ENCODE results near the gene C16orf86. TPM values are rescaled to one million over a fixed set of nuclear protein-coding genes. Genes with fewer than 3 reads are reported as not detected.

The C16orf86 gene
- total RNA-seq, 4 donors from 2014 or later = 3.6 to 12.9 (median 5.0) TPM

DNA sequence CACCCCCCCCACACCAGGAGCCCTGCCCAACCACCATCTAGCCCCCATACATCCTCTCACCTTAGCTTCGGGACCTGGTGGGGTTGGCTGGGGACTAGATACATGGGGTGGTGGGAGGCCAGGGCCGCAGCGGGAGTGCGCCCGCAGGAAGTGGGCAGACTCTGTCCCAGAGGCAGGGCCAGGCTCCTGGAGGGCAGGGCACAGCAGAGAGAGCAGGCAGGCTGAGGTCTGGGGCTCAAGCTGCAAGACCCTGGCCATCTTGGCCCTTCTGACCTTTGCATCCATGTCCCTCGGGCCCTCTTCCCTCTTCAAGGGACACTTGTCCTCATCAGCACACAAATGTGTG lies 2.8 kb upstream of the C16orf86 start:
- no peak for ATAC-seq
- no peaks in the 10 kb centered on the region for H3K27me3 ChIP-seq
- H3K27ac ChIP-seq = no peak overlapping the region
- no peaks in the 10 kb centered on the region for H3K9me3 ChIP-seq
- TF ChIP-seq POLR2AphosphoS5 (IDR thresholded peaks at IDR 0.05) (no peak), EP300 (IDR thresholded peaks at IDR 0.05) (no peak), POLR2A (IDR thresholded peaks at IDR 0.05) (no peak)
- TF ChIP-seq, protein P1, sequence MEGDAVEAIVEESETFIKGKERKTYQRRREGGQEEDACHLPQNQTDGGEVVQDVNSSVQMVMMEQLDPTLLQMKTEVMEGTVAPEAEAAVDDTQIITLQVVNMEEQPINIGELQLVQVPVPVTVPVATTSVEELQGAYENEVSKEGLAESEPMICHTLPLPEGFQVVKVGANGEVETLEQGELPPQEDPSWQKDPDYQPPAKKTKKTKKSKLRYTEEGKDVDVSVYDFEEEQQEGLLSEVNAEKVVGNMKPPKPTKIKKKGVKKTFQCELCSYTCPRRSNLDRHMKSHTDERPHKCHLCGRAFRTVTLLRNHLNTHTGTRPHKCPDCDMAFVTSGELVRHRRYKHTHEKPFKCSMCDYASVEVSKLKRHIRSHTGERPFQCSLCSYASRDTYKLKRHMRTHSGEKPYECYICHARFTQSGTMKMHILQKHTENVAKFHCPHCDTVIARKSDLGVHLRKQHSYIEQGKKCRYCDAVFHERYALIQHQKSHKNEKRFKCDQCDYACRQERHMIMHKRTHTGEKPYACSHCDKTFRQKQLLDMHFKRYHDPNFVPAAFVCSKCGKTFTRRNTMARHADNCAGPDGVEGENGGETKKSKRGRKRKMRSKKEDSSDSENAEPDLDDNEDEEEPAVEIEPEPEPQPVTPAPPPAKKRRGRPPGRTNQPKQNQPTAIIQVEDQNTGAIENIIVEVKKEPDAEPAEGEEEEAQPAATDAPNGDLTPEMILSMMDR (IDR thresholded peaks at IDR 0.05) = no peak
- peaks cover 0 to 63% (median 36%) of the 10 kb centered on the region in 3 donors for H3K4me1 ChIP-seq
- WGBS, 2 donors (ENCODE audit: low coverage in 1 of 2) = 100% methylated on average over 1 of the region's 6 CpGs; no CpG with 5 or more reads in 1 of the 2 donors
- peaks cover 0 to 31% of the 10 kb centered on the region in 2 donors for H3K36me3 ChIP-seq
- no peak overlapping the region for H3K4me3 ChIP-seq

- TF ChIP-seq EP300 (IDR thresholded peaks at IDR 0.05) (no peak), POLR2A (IDR thresholded peaks at IDR 0.05) (no peak), POLR2AphosphoS5 (IDR thresholded peaks at IDR 0.05) (no peak)
- TF ChIP-seq, protein P1 (IDR thresholded peaks at IDR 0.05) = no peak
- ATAC-seq = no peak
- WGBS, 2 donors (ENCODE audit: low coverage in 1 of 2) = 78 to 87% methylated on average over 4 of the region's 4 CpGs
- Histone ChIP-seq H3K9me3 (no peaks in the 10 kb centered on the region), H3K4me3 (no peak overlapping the region), H3K36me3 (peaks cover 0 to 31% of the 10 kb centered on the region in 2 donors), H3K27ac (no peak overlapping the region), H3K4me1 (peaks cover 0 to 59% (median 32%) of the 10 kb centered on the region in 3 donors), H3K27me3 (no peaks in the 10 kb centered on the region)
Measured at GRCh38 chr16:67664258-67664657, 2.4 kb upstream of the C16orf86 start.

- WGBS, 2 donors (ENCODE audit: low coverage in 1 of 2) = 96% methylated on average over 7 of the region's 7 CpGs; no CpG with 5 or more reads in 1 of the 2 donors
- Histone ChIP-seq H3K27ac (no peak overlapping the region), H3K4me3 (no peak overlapping the region), H3K9me3 (no peaks in the 10 kb centered on the region), H3K27me3 (no peaks in the 10 kb centered on the region), H3K36me3 (peaks cover 0 to 31% of the 10 kb centered on the region in 2 donors), H3K4me1 (peaks cover 0 to 54% (median 29%) of the 10 kb centered on the region in 3 donors)
- no peak for ATAC-seq
- TF ChIP-seq, protein P1 (IDR thresholded peaks at IDR 0.05) = no peak
- TF ChIP-seq EP300 (IDR thresholded peaks at IDR 0.05) = no peak
- no peak for TF ChIP-seq POLR2A (IDR thresholded peaks at IDR 0.05)
- TF ChIP-seq POLR2AphosphoS5 (IDR thresholded peaks at IDR 0.05) = no peak
Measured at GRCh38 chr16:67664871-67665270, 1.7 kb upstream of the C16orf86 start.

- Histone ChIP-seq H3K4me3 (peak overlapping the region; percentile 75 to 83), H3K36me3 (peaks cover 0 to 31% of the 10 kb centered on the region in 2 donors), H3K27me3 (no peaks in the 10 kb centered on the region), H3K4me1 (peaks cover 0 to 54% (median 29%) of the 10 kb centered on the region in 3 donors), H3K9me3 (no peaks in the 10 kb centered on the region), H3K27ac (peak overlapping the region in 2 of 4 donors; percentile 91 to 95)
- 53 to 78% methylated on average over 3 to 4 of the region's 5 CpGs for WGBS, 2 donors (ENCODE audit: low coverage in 1 of 2)
- TF ChIP-seq POLR2A (IDR thresholded peaks at IDR 0.05) (no peak), EP300 (IDR thresholded peaks at IDR 0.05) (no peak), POLR2AphosphoS5 (IDR thresholded peaks at IDR 0.05) (no peak)
- TF ChIP-seq, protein P1 (IDR thresholded peaks at IDR 0.05) = no peak
- no peak for ATAC-seq
Measured at GRCh38 chr16:67665598-67665997, 1.0 kb upstream of the C16orf86 start.

- Histone ChIP-seq H3K27me3 (no peaks in the 10 kb centered on the region), H3K36me3 (peaks cover 0 to 31% of the 10 kb centered on the region in 2 donors), H3K4me1 (peaks cover 0 to 52% (median 29%) of the 10 kb centered on the region in 3 donors), H3K4me3 (peak overlapping the region; percentile 75 to 83), H3K27ac (peak overlapping the region; percentile 71 to 95 (median 92)), H3K9me3 (no peaks in the 10 kb centered on the region)
- TF ChIP-seq POLR2A (IDR thresholded peaks at IDR 0.05) (no peak), EP300 (IDR thresholded peaks at IDR 0.05) (no peak), POLR2AphosphoS5 (IDR thresholded peaks at IDR 0.05) (no peak)
- TF ChIP-seq, protein P1 (IDR thresholded peaks at IDR 0.05) = no peak
- ATAC-seq = peak; percentile 6
- WGBS, 2 donors (ENCODE audit: low coverage in 1 of 2) = 0% methylated on average over 1 of the region's 46 CpGs; no CpG with 5 or more reads in 1 of the 2 donors
Measured at GRCh38 chr16:67666032-67666551, 522 bp upstream of the C16orf86 start.

Data from gastroesophageal sphincter (tissue), 4 donors.